Neural cell (in vitro differentiated cells): ENCODE data around the gene FAM53A. TPM values are rescaled to one million over a fixed set of nuclear protein-coding genes. Genes with fewer than 3 reads are reported as not detected.

Source experiments
- H2AFZ ChIP-seq: fragments of 200-600, 300-800 bp; sonication (generic), shearing (Covaris generic); 2 replicates; pipeline ENCODE4 v1.6.0; 2014; ENCODE audit warnings: low read depth, mild to moderate bottlenecking, antibody characterized with exemption, low read length, moderate library complexity
- H3F3A ChIP-seq: fragments of 200-600 bp; shearing (Covaris generic); 2 replicates; pipeline ENCODE4 v1.6.1; 2016; ENCODE audit warnings: mild to moderate bottlenecking, moderate library complexity, mixed read lengths, antibody characterized with exemption, low read length; ENCODE audit not compliant: insufficient read depth, poor library complexity, severe bottlenecking
- H3K27ac ChIP-seq: fragments of 200-600, 300-800 bp; sonication (generic), shearing (Covaris generic); 2 replicates; pipeline ENCODE4 v1.5.1; 2014; ENCODE audit warnings: mild to moderate bottlenecking, low read length, moderate library complexity
- H3K27me3 ChIP-seq: fragments of 300-800, 200-600 bp; sonication (generic), shearing (Covaris generic); 2 replicates; pipeline ENCODE4 v1.6.0; 2014; ENCODE audit warnings: mild to moderate bottlenecking, low read depth, low read length, moderate library complexity; ENCODE audit not compliant: insufficient read depth
- H3K36me3 ChIP-seq: fragments of 300-800, 200-600 bp; sonication (generic), shearing (Covaris generic); 2 replicates; pipeline ENCODE4 v1.5.1; 2014; ENCODE audit warnings: mild to moderate bottlenecking, antibody characterized with exemption, low read length, moderate library complexity; ENCODE audit not compliant: insufficient read depth
- H3K4me2 ChIP-seq: fragments of 300-800, 200-600 bp; sonication (generic), shearing (Covaris generic); 2 replicates; pipeline ENCODE4 v1.6.0; 2014; ENCODE audit warnings: mild to moderate bottlenecking, low read length
- H3K4me3 ChIP-seq: fragments of 300-800, 200-600 bp; sonication (generic), shearing (Covaris generic); 2 replicates; pipeline ENCODE4 v1.5.1; 2014; ENCODE audit warnings: mild to moderate bottlenecking, low read length, moderate library complexity
- H3K79me2 ChIP-seq: fragments of 200-600 bp; shearing (Covaris generic); replicated peaks from 2 replicates; pipeline ENCODE4 v1.6.0; 2014; ENCODE audit warnings: mild to moderate bottlenecking, low read length, moderate library complexity; ENCODE audit not compliant: insufficient read depth
- H3K9ac ChIP-seq: fragments of 300-800, 200-600 bp; sonication (generic), shearing (Covaris generic); 2 replicates; pipeline ENCODE4 v1.6.1; 2016; ENCODE audit warnings: mild to moderate bottlenecking, low read length, mixed read lengths
- H3K9me2 ChIP-seq: fragments of 200-600 bp; shearing (Covaris generic); 2 replicates; pipeline ENCODE4 v1.6.1; 2016; ENCODE audit warnings: mild to moderate bottlenecking, low read length, mixed read lengths; ENCODE audit not compliant: insufficient read depth
- H3K9me3 ChIP-seq: fragments of 200-600, 300-800 bp; sonication (generic), shearing (Covaris generic); 2 replicates; pipeline ENCODE4 v1.6.1; 2016; ENCODE audit warnings: mild to moderate bottlenecking, mixed run types, low read length, moderate library complexity, mixed read lengths
- H4K20me1 ChIP-seq: fragments of 200-600 bp; shearing (Covaris generic); 2 replicates; pipeline ENCODE4 v1.6.1; 2016; ENCODE audit warnings: mild to moderate bottlenecking, mixed run types; ENCODE audit not compliant: insufficient read depth
- EP300 ChIP-seq: fragments of 450-650 bp; conservative IDR thresholded peaks from 2 replicates; pipeline ENCODE4 v1.6.1; 2014; ENCODE audit warnings: antibody characterized with exemption, mild to moderate bottlenecking, moderate library complexity; ENCODE audit not compliant: poor library complexity, severe bottlenecking
- EZH2 ChIP-seq: fragments of 200-600, 300-800 bp; shearing (Covaris generic), sonication (generic); IDR thresholded peaks from 2 replicates; pipeline ENCODE4 v1.6.1; 2014; ENCODE audit warnings: antibody characterized with exemption, low read length, borderline replicate concordance, mild to moderate bottlenecking; ENCODE audit not compliant: insufficient read depth, poor library complexity, severe bottlenecking
- MXI1 ChIP-seq: fragments of 450-650 bp; conservative IDR thresholded peaks from 2 replicates; pipeline ENCODE4 v1.6.1; 2014; ENCODE audit warnings: antibody characterized with exemption, mild to moderate bottlenecking; ENCODE audit not compliant: poor library complexity, severe bottlenecking
- POLR2AphosphoS5 ChIP-seq: IDR thresholded peaks from 2 replicates; pipeline ENCODE4 v1.6.1; 2012
- RAD21 ChIP-seq: fragments of 450-650 bp; conservative IDR thresholded peaks from 2 replicates; pipeline ENCODE4 v1.6.1; 2014; ENCODE audit warnings: antibody characterized with exemption, mild to moderate bottlenecking, moderate library complexity
- SMC3 ChIP-seq: fragments of 450-650 bp; conservative IDR thresholded peaks from 2 replicates; pipeline ENCODE4 v1.6.1; 2014; ENCODE audit warnings: antibody characterized with exemption, mild to moderate bottlenecking, moderate library complexity; ENCODE audit not compliant: poor library complexity
- TAF1 ChIP-seq: IDR thresholded peaks from 2 replicates; pipeline ENCODE4 v1.6.1; 2012; ENCODE audit warnings: low read depth
- polyA plus RNA-seq: library from polyadenylated mRNA; depleted of rRNA; stranded (reverse); fragments of >200 nt; gene quantifications from 2 replicates; pipeline ENCODE4 v1.2.3, GENCODE V29; 2014
- TF ChIP-seq, protein P1 (sequence below): IDR thresholded peaks from 2 replicates; pipeline ENCODE4 v1.6.1; 2012; ENCODE audit warnings: borderline replicate concordance
- TF ChIP-seq, protein P2 (sequence below): fragments of 450-650 bp; IDR thresholded peaks from 2 replicates; pipeline ENCODE4 v1.5.1; 2014; ENCODE audit warnings: antibody characterized with exemption, mild to moderate bottlenecking, moderate library complexity; ENCODE audit not compliant: poor library complexity, severe bottlenecking

FAM53A gene
- polyA plus RNA-seq, 1 donor from 2014 or later: not detected

GRCh38 chr4:1622956-1623355 is 61.2 kb downstream of the FAM53A start:
- no peaks in the 10 kb centered on the region for H3K9me3 ChIP-seq
- H3K79me2 ChIP-seq: no peaks in the 10 kb centered on the region
- no peaks in the 10 kb centered on the region for H3K27me3 ChIP-seq
- H3K36me3 ChIP-seq: no peaks in the 10 kb centered on the region
- H3F3A ChIP-seq: no peaks in the 10 kb centered on the region
- H3K27ac ChIP-seq: no peak overlapping the region
- no peak overlapping the region for H3K4me2 ChIP-seq
- H3K9me2 ChIP-seq: no peaks in the 10 kb centered on the region
- H2AFZ ChIP-seq: no peak overlapping the region
- H3K4me3 ChIP-seq: no peak overlapping the region
- no peak overlapping the region for H3K9ac ChIP-seq
- H4K20me1 ChIP-seq: no peaks in the 10 kb centered on the region
- TF ChIP-seq, protein P1, sequence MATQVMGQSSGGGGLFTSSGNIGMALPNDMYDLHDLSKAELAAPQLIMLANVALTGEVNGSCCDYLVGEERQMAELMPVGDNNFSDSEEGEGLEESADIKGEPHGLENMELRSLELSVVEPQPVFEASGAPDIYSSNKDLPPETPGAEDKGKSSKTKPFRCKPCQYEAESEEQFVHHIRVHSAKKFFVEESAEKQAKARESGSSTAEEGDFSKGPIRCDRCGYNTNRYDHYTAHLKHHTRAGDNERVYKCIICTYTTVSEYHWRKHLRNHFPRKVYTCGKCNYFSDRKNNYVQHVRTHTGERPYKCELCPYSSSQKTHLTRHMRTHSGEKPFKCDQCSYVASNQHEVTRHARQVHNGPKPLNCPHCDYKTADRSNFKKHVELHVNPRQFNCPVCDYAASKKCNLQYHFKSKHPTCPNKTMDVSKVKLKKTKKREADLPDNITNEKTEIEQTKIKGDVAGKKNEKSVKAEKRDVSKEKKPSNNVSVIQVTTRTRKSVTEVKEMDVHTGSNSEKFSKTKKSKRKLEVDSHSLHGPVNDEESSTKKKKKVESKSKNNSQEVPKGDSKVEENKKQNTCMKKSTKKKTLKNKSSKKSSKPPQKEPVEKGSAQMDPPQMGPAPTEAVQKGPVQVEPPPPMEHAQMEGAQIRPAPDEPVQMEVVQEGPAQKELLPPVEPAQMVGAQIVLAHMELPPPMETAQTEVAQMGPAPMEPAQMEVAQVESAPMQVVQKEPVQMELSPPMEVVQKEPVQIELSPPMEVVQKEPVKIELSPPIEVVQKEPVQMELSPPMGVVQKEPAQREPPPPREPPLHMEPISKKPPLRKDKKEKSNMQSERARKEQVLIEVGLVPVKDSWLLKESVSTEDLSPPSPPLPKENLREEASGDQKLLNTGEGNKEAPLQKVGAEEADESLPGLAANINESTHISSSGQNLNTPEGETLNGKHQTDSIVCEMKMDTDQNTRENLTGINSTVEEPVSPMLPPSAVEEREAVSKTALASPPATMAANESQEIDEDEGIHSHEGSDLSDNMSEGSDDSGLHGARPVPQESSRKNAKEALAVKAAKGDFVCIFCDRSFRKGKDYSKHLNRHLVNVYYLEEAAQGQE: no peak
- TF ChIP-seq MXI1 (no peak), EZH2 (no peak), TAF1 (no peak), RAD21 (no peak), SMC3 (no peak), EP300 (no peak), POLR2AphosphoS5 (no peak)
- TF ChIP-seq, protein P2, sequence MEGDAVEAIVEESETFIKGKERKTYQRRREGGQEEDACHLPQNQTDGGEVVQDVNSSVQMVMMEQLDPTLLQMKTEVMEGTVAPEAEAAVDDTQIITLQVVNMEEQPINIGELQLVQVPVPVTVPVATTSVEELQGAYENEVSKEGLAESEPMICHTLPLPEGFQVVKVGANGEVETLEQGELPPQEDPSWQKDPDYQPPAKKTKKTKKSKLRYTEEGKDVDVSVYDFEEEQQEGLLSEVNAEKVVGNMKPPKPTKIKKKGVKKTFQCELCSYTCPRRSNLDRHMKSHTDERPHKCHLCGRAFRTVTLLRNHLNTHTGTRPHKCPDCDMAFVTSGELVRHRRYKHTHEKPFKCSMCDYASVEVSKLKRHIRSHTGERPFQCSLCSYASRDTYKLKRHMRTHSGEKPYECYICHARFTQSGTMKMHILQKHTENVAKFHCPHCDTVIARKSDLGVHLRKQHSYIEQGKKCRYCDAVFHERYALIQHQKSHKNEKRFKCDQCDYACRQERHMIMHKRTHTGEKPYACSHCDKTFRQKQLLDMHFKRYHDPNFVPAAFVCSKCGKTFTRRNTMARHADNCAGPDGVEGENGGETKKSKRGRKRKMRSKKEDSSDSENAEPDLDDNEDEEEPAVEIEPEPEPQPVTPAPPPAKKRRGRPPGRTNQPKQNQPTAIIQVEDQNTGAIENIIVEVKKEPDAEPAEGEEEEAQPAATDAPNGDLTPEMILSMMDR: no peak

DNA sequence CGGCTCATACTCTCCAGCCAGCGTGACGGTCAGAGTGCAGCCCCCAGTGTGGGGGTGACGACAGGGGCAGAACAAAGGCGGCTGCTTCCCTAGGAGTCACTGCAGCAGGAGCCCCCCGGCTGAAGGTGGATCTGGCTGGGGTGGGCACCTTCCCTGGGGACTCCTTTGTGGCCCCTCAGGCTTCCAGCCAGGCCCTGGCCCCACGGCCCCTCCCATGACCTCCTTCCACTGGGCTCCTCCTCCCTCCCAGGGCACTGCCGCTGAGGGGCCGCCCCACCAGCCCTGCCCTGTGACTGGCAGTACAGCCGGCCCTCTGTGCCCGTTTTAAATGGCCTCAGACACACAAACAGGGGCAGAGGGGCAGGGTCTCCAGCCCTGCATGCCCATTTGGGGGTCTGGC is 61.9 kb downstream of the FAM53A start:
- Histone ChIP-seq H3K79me2 (no peaks in the 10 kb centered on the region), H3K4me3 (no peak overlapping the region), H3K9ac (no peak overlapping the region), H3K36me3 (no peaks in the 10 kb centered on the region), H3F3A (no peaks in the 10 kb centered on the region), H2AFZ (no peak overlapping the region), H3K27me3 (no peaks in the 10 kb centered on the region), H4K20me1 (no peaks in the 10 kb centered on the region), H3K27ac (no peak overlapping the region), H3K4me2 (no peak overlapping the region), H3K9me3 (no peaks in the 10 kb centered on the region), H3K9me2 (no peaks in the 10 kb centered on the region)
- TF ChIP-seq, protein P1: no peak
